ENCODE data around the gene TLR10. TPM values are rescaled to one million over a fixed set of nuclear protein-coding genes. Genes with fewer than 3 reads are reported as not detected.

TLR10 gene
- total and polyA plus RNA-seq, 2 experiments from 2014 or later = 0.14 TPM; not detected in 1

GRCh38 chr4:38818441-38818976 is 35.7 kb upstream of the TLR10 start:
- no peak for ATAC-seq
- no peak overlapping the region for H3K4me3 Mint-ChIP-seq
- H3K27me3 Mint-ChIP-seq (ENCODE audit: insufficient read depth, low read depth, poor library complexity) = peaks cover 5% of the 10 kb centered on the region
- TF ChIP-seq CTCF (conservative IDR thresholded peaks at IDR 0.05; ENCODE audit: low read depth in 2 of 2) (no peak), EZH2phosphoT487 (IDR thresholded peaks at IDR 0.05; ENCODE audit: unreplicated experiment) (no peak), REST (IDR thresholded peaks at IDR 0.05; ENCODE audit: unreplicated experiment) (no peak), ZNF331 (CRISPR knock-in tag; IDR thresholded peaks at IDR 0.05; ENCODE audit: low read depth) (no peak), POLR2AphosphoS5 (IDR thresholded peaks at IDR 0.05; ENCODE audit: low read depth) (no peak), NANOG (IDR thresholded peaks at IDR 0.05; ENCODE audit: borderline replicate concordance) (no peak), JUNB (IDR thresholded peaks at IDR 0.05; ENCODE audit: unreplicated experiment) (no peak), ZNF462 (CRISPR knock-in tag; IDR thresholded peaks at IDR 0.05) (no peak)
- no peak overlapping the region for H3K27ac ChIP-seq (ENCODE audit: low read depth)
- DNase-seq (ENCODE audit: low spot score) = no peak
- H3K27ac Mint-ChIP-seq = no peak overlapping the region
- H3K4me1 ChIP-seq (ENCODE audit: insufficient read depth) = no peaks in the 10 kb centered on the region
- H3K4me1 Mint-ChIP-seq = no peaks in the 10 kb centered on the region
- H3K4me2 ChIP-seq = no peak overlapping the region
- peaks cover 7% of the 10 kb centered on the region for H3K36me3 Mint-ChIP-seq (ENCODE audit: low read depth)
- H2AFZ ChIP-seq = no peak overlapping the region
- H3K79me2 ChIP-seq (replicated peaks; ENCODE audit: insufficient read depth) = no peaks in the 10 kb centered on the region
- no peaks in the 10 kb centered on the region for H3K27me3 ChIP-seq (ENCODE audit: insufficient read depth)
- H3K36me3 ChIP-seq (ENCODE audit: insufficient read depth) = no peaks in the 10 kb centered on the region
- H3K4me3 ChIP-seq = no peak overlapping the region
- no peaks in the 10 kb centered on the region for H4K20me1 ChIP-seq (replicated peaks; ENCODE audit: insufficient read depth)
- no peaks in the 10 kb centered on the region for H3F3A ChIP-seq (replicated peaks; ENCODE audit: low read depth)
- peaks cover 25% of the 10 kb centered on the region for H3K9me3 Mint-ChIP-seq
- H3K9me2 ChIP-seq (ENCODE audit: insufficient read depth) = peaks cover 12% of the 10 kb centered on the region; the same call in 1 of the 2 replicates
